Nephron (organoid): Measurements from ENCODE around the gene YIF1B.

Experiments
- H3K27ac Mint-ChIP-seq, 3 experiments: 2 replicates each; pipeline ENCODE4 v1.8.0; 2020; ENCODE audit warnings: mixed read lengths in 3 of 3, mild to moderate bottlenecking in 2 of 3, moderate library complexity in 1 of 3
- H3K27me3 Mint-ChIP-seq: 2 replicates; pipeline ENCODE4 v1.8.0; 2021; ENCODE audit warnings: low read depth, mild to moderate bottlenecking, moderate library complexity, mixed read lengths
- H3K36me3 Mint-ChIP-seq: 2 replicates; pipeline ENCODE4 v1.8.0; 2020; ENCODE audit warnings: low read depth, mixed read lengths
- H3K4me1 Mint-ChIP-seq: 2 replicates; pipeline ENCODE4 v1.8.0; 2020; ENCODE audit warnings: mixed read lengths
- H3K4me3 Mint-ChIP-seq, 3 experiments: 2 replicates each; pipeline ENCODE4 v1.8.0; 2020; ENCODE audit warnings: mild to moderate bottlenecking in 3 of 3, mixed read lengths in 3 of 3, moderate library complexity in 2 of 3
- H3K9me3 Mint-ChIP-seq: 2 replicates; pipeline ENCODE4 v1.8.0; 2020; ENCODE audit warnings: mixed read lengths
- CTCF ChIP-seq, 3 experiments: fragments of 200-600 bp; sonication (generic); IDR thresholded peaks; one replicate each; pipeline ENCODE4 v1.5.0; 2021; ENCODE audit warnings: antibody characterized with exemption in 3 of 3; ENCODE audit not compliant: unreplicated experiment in 3 of 3

The YIF1B gene

DNA sequence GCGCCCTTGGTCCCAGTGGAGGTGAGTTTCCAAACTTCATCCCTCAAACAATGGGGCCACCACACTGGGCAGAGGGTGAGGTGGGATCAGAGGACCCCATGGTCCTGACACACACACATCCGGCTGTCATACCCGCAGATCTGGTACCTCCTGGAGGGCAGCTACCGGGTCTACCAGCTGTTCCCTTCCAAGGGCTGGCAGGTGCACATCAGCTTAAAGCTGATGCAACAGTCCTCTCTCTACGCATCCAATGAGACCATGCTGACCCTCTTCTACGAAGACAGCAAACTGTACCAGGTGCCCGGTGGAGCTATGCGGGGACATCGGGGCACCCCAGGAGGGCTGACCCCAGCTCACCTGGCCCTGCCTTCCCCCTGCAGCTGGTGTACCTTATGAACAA lies 44.6 kb upstream of the YIF1B start:
- H3K4me3 Mint-ChIP-seq: peak overlapping the region; percentile 85 to 86 (median 85)
- H3K27ac Mint-ChIP-seq: no peak overlapping the region

GRCh38 chr19:38359242-38360021 lies 43.7 kb upstream of the YIF1B start:
- Mint-ChIP-seq H3K9me3 (no peaks in the 10 kb centered on the region), H3K36me3 (no peaks in the 10 kb centered on the region), H3K4me3 (peak overlapping the region; percentile 40 to 70 (median 69)), H3K27ac (no peak overlapping the region), H3K4me1 (peaks cover under 1% of the 10 kb centered on the region), H3K27me3 (peaks cover 76% of the 10 kb centered on the region)
- TF ChIP-seq CTCF (IDR thresholded peaks at IDR 0.05; ENCODE audit: unreplicated experiment in 3 of 3): no peak

More for the DNA sequence above, 44.6 kb upstream of the YIF1B start:
- TF ChIP-seq CTCF (IDR thresholded peaks at IDR 0.05; ENCODE audit: unreplicated experiment in 3 of 3): no peak
- Mint-ChIP-seq H3K4me1 (no peaks in the 10 kb centered on the region), H3K9me3 (no peaks in the 10 kb centered on the region), H3K27me3 (peaks cover 76% of the 10 kb centered on the region), H3K36me3 (no peaks in the 10 kb centered on the region)

- Mint-ChIP-seq H3K9me3 (no peaks in the 10 kb centered on the region), H3K4me3 (no peak overlapping the region), H3K36me3 (no peaks in the 10 kb centered on the region), H3K4me1 (peaks cover 6% of the 10 kb centered on the region), H3K27me3 (peaks cover 67% of the 10 kb centered on the region), H3K27ac (no peak overlapping the region)
- no peak for TF ChIP-seq CTCF (IDR thresholded peaks at IDR 0.05; ENCODE audit: unreplicated experiment in 3 of 3)
These were observed 42.3 kb upstream of the YIF1B start for GRCh38 chr19:38358071-38358470.

GRCh38 chr19:38355728-38356725 lies 40.3 kb upstream of the YIF1B start:
- Mint-ChIP-seq H3K4me3 (no peak overlapping the region), H3K27me3 (peaks cover 51% of the 10 kb centered on the region), H3K9me3 (no peaks in the 10 kb centered on the region), H3K27ac (no peak overlapping the region), H3K36me3 (no peaks in the 10 kb centered on the region), H3K4me1 (peaks cover 15% of the 10 kb centered on the region)
- no peak for TF ChIP-seq CTCF (IDR thresholded peaks at IDR 0.05; ENCODE audit: unreplicated experiment in 3 of 3)

DNA sequence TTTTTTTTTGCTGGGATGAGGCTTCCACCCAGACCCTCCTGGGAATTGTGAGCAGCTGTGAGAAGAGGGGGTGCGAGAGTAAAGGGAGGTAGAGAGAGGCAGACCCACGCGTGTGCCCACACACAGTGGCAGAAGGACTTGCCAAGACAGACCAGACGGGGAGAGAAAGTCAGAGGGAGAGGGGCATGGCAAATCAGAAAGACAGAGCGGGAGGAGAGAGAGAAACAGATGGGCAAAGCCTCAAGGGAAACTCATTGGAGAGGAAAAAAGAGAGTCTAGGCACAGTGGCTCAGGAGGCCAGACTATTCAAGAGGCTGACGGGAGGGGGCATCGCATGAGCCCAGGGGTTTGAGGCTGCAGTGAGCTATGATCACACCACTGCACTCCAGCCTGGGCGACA lies 36.9 kb upstream of the YIF1B start:
- Mint-ChIP-seq H3K27ac (no peak overlapping the region), H3K4me3 (no peak overlapping the region), H3K27me3 (peaks cover 17% of the 10 kb centered on the region), H3K36me3 (no peaks in the 10 kb centered on the region), H3K9me3 (no peaks in the 10 kb centered on the region), H3K4me1 (peaks cover 15% of the 10 kb centered on the region)
- no peak for TF ChIP-seq CTCF (IDR thresholded peaks at IDR 0.05; ENCODE audit: unreplicated experiment in 3 of 3)
